Sigmoid colon (tissue), 7 donors: ENCODE data around the gene DNAJC17. TPM values are rescaled to one million over a fixed set of nuclear protein-coding genes. Genes with fewer than 3 reads are reported as not detected.

ENCODE experiments used
- DNase-seq: peaks from one replicate; pipeline ENCODE4 v3.0.0-alpha.2; 2019
- H3K27ac ChIP-seq, 4 donors: fragments of 200-600 bp; sonication (generic); one replicate each; pipeline ENCODE4 v1.5.1; 2016 to 2019; ENCODE audit warnings: mild to moderate bottlenecking in 1 of 4
- H3K27me3 ChIP-seq, 3 donors: fragments of 200-600 bp; sonication (generic); one replicate each; pipeline ENCODE4 v1.5.1; 2019; ENCODE audit warnings: mild to moderate bottlenecking in 1 of 3
- H3K36me3 ChIP-seq, 4 donors: fragments of 200-600 bp; sonication (generic); one replicate each; pipeline ENCODE4 v1.5.1; 2016 to 2019
- H3K4me1 ChIP-seq, 4 donors: fragments of 200-600 bp; sonication (generic); one replicate each; pipeline ENCODE4 v1.5.1; 2017 to 2019
- H3K4me3 ChIP-seq, 4 donors: fragments of 200-600 bp; sonication (generic); one replicate each; pipeline ENCODE4 v1.5.1; 2017 to 2019; ENCODE audit warnings: mild to moderate bottlenecking in 2 of 4, moderate library complexity in 1 of 4
- H3K9me3 ChIP-seq, 4 donors: fragments of 200-600 bp in 3 of 4; sonication (generic) in 3 of 4; one replicate each; pipeline versions ENCODE4 v1.5.1 to v1.6.1; 2013 to 2019
- EP300 ChIP-seq, 4 donors: sonication (generic); formaldehyde crosslinking; IDR thresholded peaks; one replicate each; pipeline ENCODE4 v1.6.1; 2017; ENCODE audit warnings: antibody characterized with exemption in 4 of 4
- POLR2A ChIP-seq, 2 donors: fragments of 450-650 bp; IDR thresholded peaks; one replicate each; pipeline ENCODE4 v1.6.1; 2016; ENCODE audit warnings: antibody characterized with exemption in 2 of 2, mild to moderate bottlenecking in 2 of 2, moderate library complexity in 2 of 2
- POLR2AphosphoS5 ChIP-seq, 4 donors: sonication (generic); formaldehyde crosslinking; IDR thresholded peaks; one replicate each; pipeline ENCODE4 v1.6.1; 2017; ENCODE audit warnings: antibody characterized with exemption in 4 of 4
- WGBS, 2 donors: extraction: QIAGEN DNeasy Blood & Tissue Kit; methylation state at CpG; one replicate each; pipeline ENCODE4 v1.1.7; 2013; 5-methylcytosine and 5-hydroxymethylcytosine counted together
- intact Hi-C: fragments of 100-400 bp; cut with DNase I; formaldehyde crosslinking; loops from one replicate; pipeline ENCODE4 v1.15.1; 2023
- polyA plus RNA-seq, 3 donors: library from polyadenylated mRNA; stranded (reverse); fragments of 200-250 nt; gene quantifications; one replicate each; pipeline ENCODE4 v1.2.3, GENCODE V29; 2013
- total RNA-seq, 4 donors: library from RNA; depleted of rRNA; stranded (reverse); fragments of >200 nt; gene quantifications; one replicate each; pipeline ENCODE4 v1.1.0, GENCODE V29; 2016
- TF ChIP-seq, protein P1 (sequence below), 4 experiments: fragments of 450-650 bp in 3 of 4; fragments of 200-600 bp in 1 of 4; IDR thresholded peaks; one replicate each; pipeline ENCODE4 v1.5.1; 2016 to 2019; ENCODE audit warnings: antibody characterized with exemption in 4 of 4, mild to moderate bottlenecking in 3 of 4, moderate library complexity in 2 of 4
- donor health status: healthy with polysubstance abuse.
- donor health status: Bipolar disorder and iron deficiency.
- donor health status: healthy.

The DNAJC17 gene
- total and polyA plus RNA-seq, 7 donors, result 9.1 to 56.4 (median 25.8) TPM

DNA sequence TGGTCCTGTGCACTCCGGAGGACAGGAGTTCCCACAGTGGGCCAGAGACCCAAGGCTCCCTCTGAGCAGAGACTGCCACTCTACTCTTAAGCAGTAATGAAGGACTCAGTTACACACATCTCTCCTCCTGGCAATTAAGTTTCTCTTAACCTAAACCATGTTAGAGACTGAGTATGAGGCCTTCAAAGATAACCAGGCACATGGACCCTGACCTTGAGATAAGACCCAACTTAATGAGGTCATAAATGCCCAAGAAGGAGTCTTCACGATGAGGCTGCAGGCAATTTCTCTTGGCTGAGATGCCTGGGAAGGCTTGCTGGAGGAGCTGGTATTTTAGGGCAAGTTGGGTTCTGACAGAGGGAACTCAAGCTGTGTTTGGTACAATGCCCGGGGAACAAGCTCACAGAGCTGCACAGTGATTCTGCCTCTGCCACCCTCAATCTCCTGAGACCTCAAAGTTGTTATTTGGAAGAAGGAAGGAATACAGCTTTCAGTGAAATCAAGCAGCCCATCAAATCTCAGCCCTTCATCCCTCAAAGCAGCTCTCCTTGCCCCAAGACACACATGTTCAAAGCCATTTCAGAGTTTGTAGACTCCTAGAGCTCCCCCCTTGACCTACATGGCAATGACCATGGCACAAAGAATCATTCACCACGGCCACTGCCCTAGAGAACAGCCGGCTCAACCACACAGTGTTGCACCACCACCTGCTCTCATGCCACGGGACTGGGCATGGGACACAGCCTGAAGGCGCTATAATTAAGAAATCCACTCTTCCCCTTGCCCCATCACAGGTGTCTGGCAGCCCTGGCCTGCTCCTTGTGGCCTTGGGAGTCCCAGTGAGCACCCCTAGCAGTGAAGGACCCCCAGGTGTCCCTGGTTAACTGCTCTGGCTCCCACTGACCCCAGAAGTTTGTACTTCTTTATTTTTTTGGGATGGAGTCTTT is 59.3 kb downstream of the DNAJC17 start:
- intact Hi-C loops, result no loop called here
- H3K4me3 ChIP-seq, result no peak overlapping the region
- H3K27ac ChIP-seq, result no peak overlapping the region
- H3K27me3 ChIP-seq, result no peaks in the 10 kb centered on the region
- WGBS, 2 donors, result 54 to 81% methylated on average over 7 of the region's 7 CpGs
- no peak for DNase-seq
- TF ChIP-seq POLR2AphosphoS5 (IDR thresholded peaks at IDR 0.05) (no peak), POLR2A (IDR thresholded peaks at IDR 0.05) (no peak), EP300 (IDR thresholded peaks at IDR 0.05) (no peak)
- TF ChIP-seq, protein P1, sequence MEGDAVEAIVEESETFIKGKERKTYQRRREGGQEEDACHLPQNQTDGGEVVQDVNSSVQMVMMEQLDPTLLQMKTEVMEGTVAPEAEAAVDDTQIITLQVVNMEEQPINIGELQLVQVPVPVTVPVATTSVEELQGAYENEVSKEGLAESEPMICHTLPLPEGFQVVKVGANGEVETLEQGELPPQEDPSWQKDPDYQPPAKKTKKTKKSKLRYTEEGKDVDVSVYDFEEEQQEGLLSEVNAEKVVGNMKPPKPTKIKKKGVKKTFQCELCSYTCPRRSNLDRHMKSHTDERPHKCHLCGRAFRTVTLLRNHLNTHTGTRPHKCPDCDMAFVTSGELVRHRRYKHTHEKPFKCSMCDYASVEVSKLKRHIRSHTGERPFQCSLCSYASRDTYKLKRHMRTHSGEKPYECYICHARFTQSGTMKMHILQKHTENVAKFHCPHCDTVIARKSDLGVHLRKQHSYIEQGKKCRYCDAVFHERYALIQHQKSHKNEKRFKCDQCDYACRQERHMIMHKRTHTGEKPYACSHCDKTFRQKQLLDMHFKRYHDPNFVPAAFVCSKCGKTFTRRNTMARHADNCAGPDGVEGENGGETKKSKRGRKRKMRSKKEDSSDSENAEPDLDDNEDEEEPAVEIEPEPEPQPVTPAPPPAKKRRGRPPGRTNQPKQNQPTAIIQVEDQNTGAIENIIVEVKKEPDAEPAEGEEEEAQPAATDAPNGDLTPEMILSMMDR (IDR thresholded peaks at IDR 0.05), result no peak
- H3K36me3 ChIP-seq, result peaks cover 12 to 97% (median 36%) of the 10 kb centered on the region in 4 donors
- H3K4me1 ChIP-seq, result peaks cover 0 to 12% (median 4%) of the 10 kb centered on the region in 4 donors
- H3K9me3 ChIP-seq, result no peaks in the 10 kb centered on the region

DNA sequence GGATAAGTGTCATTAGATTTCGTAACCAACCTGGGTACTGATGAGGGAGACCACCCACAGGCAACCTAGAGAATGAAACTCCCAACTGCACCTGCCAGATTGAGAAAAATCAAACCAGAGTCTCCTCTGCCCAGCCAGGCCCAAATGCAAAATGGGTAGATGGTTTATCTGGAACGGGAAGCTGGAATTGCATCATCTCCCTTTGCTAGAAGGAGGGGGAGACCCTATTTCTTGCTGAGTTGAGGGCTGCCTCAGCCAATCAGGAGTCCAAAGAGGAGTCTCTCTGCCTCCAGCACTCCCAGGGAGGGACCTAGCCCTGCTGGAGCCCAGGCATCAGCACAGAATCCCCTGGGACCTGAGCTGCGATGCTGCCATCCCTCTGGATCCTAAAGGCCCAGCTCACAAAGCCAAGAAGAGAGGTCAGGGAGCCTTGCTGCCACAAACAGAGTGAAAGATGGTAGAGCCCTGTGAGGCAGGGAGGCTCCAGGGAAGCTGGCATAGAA is 60.3 kb downstream of the DNAJC17 start:
- intact Hi-C loops, result no loop called here
- Histone ChIP-seq H3K9me3 (no peaks in the 10 kb centered on the region), H3K4me3 (no peak overlapping the region), H3K4me1 (peaks cover 0 to 2% (median 0%) of the 10 kb centered on the region in 4 donors), H3K36me3 (peaks cover 12 to 98% (median 43%) of the 10 kb centered on the region in 4 donors), H3K27me3 (no peaks in the 10 kb centered on the region), H3K27ac (no peak overlapping the region)
- WGBS, 2 donors, result 82 to 89% methylated on average over 3 of the region's 3 CpGs
- DNase-seq, result no peak
- TF ChIP-seq POLR2A (IDR thresholded peaks at IDR 0.05), result no peak
- no peak for TF ChIP-seq POLR2AphosphoS5 (IDR thresholded peaks at IDR 0.05)
- TF ChIP-seq, protein P1 (IDR thresholded peaks at IDR 0.05), result no peak
- TF ChIP-seq EP300 (IDR thresholded peaks at IDR 0.05), result no peak

DNA sequence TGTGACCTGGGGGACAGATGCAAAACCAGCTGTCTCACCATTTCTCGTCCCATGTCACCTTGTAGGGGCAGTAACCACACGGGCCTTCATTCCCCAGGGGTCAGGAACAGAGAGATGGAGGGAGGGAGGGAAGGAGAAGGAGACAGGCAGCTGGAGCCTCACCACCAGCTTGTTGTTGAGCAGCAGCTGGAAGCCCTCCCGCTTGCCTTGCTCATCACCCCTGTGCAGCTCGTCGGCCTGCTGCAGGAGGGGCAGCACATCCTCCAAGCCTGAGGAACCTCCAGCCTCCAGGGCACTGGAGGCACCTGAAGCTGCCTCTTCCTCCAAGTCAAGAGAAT is 62.5 kb downstream of the DNAJC17 start:
- Histone ChIP-seq H3K4me3 (no peak overlapping the region), H3K27me3 (no peaks in the 10 kb centered on the region), H3K9me3 (no peaks in the 10 kb centered on the region), H3K27ac (no peak overlapping the region), H3K4me1 (no peaks in the 10 kb centered on the region), H3K36me3 (peaks cover 12 to 90% (median 35%) of the 10 kb centered on the region in 4 donors)
- TF ChIP-seq, protein P1 (IDR thresholded peaks at IDR 0.05), result no peak
- TF ChIP-seq EP300 (IDR thresholded peaks at IDR 0.05) (no peak), POLR2A (IDR thresholded peaks at IDR 0.05) (no peak), POLR2AphosphoS5 (IDR thresholded peaks at IDR 0.05) (no peak)
- WGBS, 2 donors, result 82 to 83% methylated on average over 5 of the region's 5 CpGs
- intact Hi-C loops, result no loop called here
- peak; percentile 21 for DNase-seq

DNA sequence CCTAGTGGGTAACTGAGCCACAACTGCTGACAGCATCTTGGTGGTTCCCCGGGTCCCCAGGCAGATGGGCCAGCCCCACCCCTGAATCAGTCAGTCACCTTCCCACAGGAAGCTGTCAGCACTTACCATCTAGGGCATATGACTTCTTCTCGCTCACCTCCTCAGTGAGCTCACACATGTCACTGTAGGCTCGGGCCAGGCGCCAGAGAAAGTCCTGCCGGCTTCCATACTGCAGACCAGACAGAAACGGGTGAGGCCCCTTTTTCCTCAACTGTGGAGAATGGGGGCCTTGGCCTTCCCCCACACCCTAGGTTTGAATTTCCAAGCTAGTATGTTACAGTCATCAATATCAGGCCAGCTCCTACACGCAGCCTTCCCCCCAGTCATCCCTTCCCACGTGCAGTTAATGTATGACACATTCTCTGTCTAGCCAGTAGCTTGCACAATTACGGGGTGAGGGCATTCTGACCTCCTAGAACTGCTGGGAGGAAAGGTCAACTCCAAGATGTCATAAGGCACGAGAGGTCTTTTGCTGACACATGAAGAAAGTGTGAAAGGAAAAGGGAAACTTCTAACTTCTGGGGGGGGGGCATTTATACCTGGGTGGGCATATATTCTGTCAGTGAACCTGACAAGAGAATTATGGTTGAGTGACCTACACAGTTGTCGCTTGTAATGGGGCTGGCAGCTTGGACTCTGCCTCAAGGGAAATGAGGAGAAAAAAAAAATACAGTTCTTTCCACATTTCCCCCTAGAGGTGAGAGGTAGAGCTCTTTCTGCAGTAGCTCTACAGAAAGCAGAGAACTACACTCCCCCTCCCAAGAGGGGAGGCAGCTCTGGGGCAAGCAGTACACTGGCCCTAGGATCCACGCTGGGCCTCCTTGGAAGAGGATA is 63.1 kb downstream of the DNAJC17 start:
- 83% methylated on average over 12 of the region's 12 CpGs for WGBS, 2 donors

More for the DNA sequence above, 63.1 kb downstream of the DNAJC17 start:
- TF ChIP-seq, protein P1 (IDR thresholded peaks at IDR 0.05), result no peak
- no peak for TF ChIP-seq EP300 (IDR thresholded peaks at IDR 0.05)
- TF ChIP-seq POLR2AphosphoS5 (IDR thresholded peaks at IDR 0.05), result no peak
- TF ChIP-seq POLR2A (IDR thresholded peaks at IDR 0.05), result no peak
- intact Hi-C loops, result no loop called here
- Histone ChIP-seq H3K27ac (no peak overlapping the region), H3K36me3 (peaks cover 12 to 90% (median 38%) of the 10 kb centered on the region in 4 donors), H3K4me3 (no peak overlapping the region), H3K9me3 (no peaks in the 10 kb centered on the region), H3K4me1 (no peaks in the 10 kb centered on the region), H3K27me3 (no peaks in the 10 kb centered on the region)
- DNase-seq, result peak; percentile 49
